Body of pancreas (tissue), 4 donors: ENCODE results near the gene TUBA8. TPM values are rescaled to one million over a fixed set of nuclear protein-coding genes. Genes with fewer than 3 reads are reported as not detected.

ENCODE experiments used
- ATAC-seq: fragments of 150-250 bp; one replicate; pipeline ENCODE4 v1.9.1; 2016
- DNase-seq, 4 donors: peaks; one replicate each; pipeline ENCODE4 v3.0.0-alpha.2; 2019
- H3K27ac ChIP-seq, 4 donors: fragments of 200-600 bp; sonication (generic); 1 replicate in 3 of 4; 2 replicates in 1 of 4; pipeline versions ENCODE4 v1.5.1 to v1.6.1; 2016 to 2019; ENCODE audit warnings: mild to moderate bottlenecking in 1 of 4, mixed read lengths in 1 of 4, moderate library complexity in 1 of 4
- H3K27me3 ChIP-seq, 2 donors: fragments of 200-600 bp; sonication (generic); one replicate each; pipeline ENCODE4 v1.6.0; 2016; ENCODE audit warnings: mild to moderate bottlenecking in 1 of 2
- H3K36me3 ChIP-seq, 2 donors: fragments of 200-600 bp; sonication (generic); replicated peaks in 1 of 2; 2 replicates each; pipeline ENCODE4 v1.5.1; 2016; ENCODE audit warnings: low read depth in 2 of 2; ENCODE audit not compliant: insufficient read depth in 1 of 2
- H3K4me1 ChIP-seq: fragments of 200-600 bp; sonication (generic); one replicate; pipeline ENCODE4 v1.6.0; 2016
- H3K4me3 ChIP-seq, 2 donors: fragments of 200-600 bp; sonication (generic); 1 replicate in 1 of 2; 2 replicates in 1 of 2; pipeline ENCODE4 v1.5.1; 2016 to 2019
- H3K9me3 ChIP-seq, 3 donors: fragments of 200-600 bp; sonication (generic); 1 replicate in 2 of 3; 2 replicates in 1 of 3; pipeline ENCODE4 v1.5.1; 2016
- POLR2A ChIP-seq, 3 donors: fragments of 450-650 bp; IDR thresholded peaks; one replicate each; pipeline ENCODE4 v1.6.1; 2016; ENCODE audit warnings: antibody characterized with exemption in 3 of 3, mild to moderate bottlenecking in 2 of 3
- WGBS, 2 donors: methylation state at CpG; one replicate each; pipeline ENCODE4 v1.1.5; 2017; 5-methylcytosine and 5-hydroxymethylcytosine counted together
- intact Hi-C: fragments of 100-400 bp; cut with DNase I; formaldehyde crosslinking; loops from one replicate; pipeline ENCODE4 v1.15.1; 2023
- total RNA-seq, 2 donors: library from RNA; depleted of rRNA; stranded (reverse); fragments of >200 nt; gene quantifications; one replicate each; pipeline ENCODE4 v1.1.0, GENCODE V29; 2016
- TF ChIP-seq, protein P1 (sequence below), 7 experiments: fragments of 450-650 bp in 4 of 7; fragments of 200-600 bp in 3 of 7; sonication (generic) in 3 of 7; IDR thresholded peaks; one replicate each; pipeline ENCODE4 v1.5.1; 2016 to 2019; ENCODE audit warnings: antibody characterized with exemption in 7 of 7

Gene TUBA8
- total RNA-seq, 2 donors from 2014 or later = 5.2 to 8.6 TPM

- intact Hi-C loops = no loop called here
- Histone ChIP-seq H3K4me3 (no peak overlapping the region), H3K27ac (no peak overlapping the region), H3K36me3 (no peaks in the 10 kb centered on the region), H3K27me3 (no peaks in the 10 kb centered on the region), H3K9me3 (no peaks in the 10 kb centered on the region), H3K4me1 (peaks cover 20% of the 10 kb centered on the region)
- DNase-seq = peak in 1 of 4 donors; percentile 34
- WGBS, 2 donors = 89 to 92% methylated on average over 8 of the region's 8 CpGs
- TF ChIP-seq POLR2A (IDR thresholded peaks at IDR 0.05) = no peak
- TF ChIP-seq, protein P1, sequence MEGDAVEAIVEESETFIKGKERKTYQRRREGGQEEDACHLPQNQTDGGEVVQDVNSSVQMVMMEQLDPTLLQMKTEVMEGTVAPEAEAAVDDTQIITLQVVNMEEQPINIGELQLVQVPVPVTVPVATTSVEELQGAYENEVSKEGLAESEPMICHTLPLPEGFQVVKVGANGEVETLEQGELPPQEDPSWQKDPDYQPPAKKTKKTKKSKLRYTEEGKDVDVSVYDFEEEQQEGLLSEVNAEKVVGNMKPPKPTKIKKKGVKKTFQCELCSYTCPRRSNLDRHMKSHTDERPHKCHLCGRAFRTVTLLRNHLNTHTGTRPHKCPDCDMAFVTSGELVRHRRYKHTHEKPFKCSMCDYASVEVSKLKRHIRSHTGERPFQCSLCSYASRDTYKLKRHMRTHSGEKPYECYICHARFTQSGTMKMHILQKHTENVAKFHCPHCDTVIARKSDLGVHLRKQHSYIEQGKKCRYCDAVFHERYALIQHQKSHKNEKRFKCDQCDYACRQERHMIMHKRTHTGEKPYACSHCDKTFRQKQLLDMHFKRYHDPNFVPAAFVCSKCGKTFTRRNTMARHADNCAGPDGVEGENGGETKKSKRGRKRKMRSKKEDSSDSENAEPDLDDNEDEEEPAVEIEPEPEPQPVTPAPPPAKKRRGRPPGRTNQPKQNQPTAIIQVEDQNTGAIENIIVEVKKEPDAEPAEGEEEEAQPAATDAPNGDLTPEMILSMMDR (IDR thresholded peaks at IDR 0.05) = no peak
- ATAC-seq = no peak
These were observed 15.4 kb upstream of the TUBA8 start for GRCh38 chr22:18095101-18095805.

GRCh38 chr22:18096823-18097222, 13.8 kb upstream of the TUBA8 start:
- intact Hi-C loops = no loop called here
- H3K9me3 ChIP-seq = no peaks in the 10 kb centered on the region
- ATAC-seq (no peak), DNase-seq (no peak)
- WGBS, 2 donors = 57 to 69% methylated on average over 3 of the region's 3 CpGs
- TF ChIP-seq, protein P1 (IDR thresholded peaks at IDR 0.05) = no peak
- TF ChIP-seq POLR2A (IDR thresholded peaks at IDR 0.05) = no peak
- H3K27ac ChIP-seq = no peak overlapping the region
- peaks cover 13% of the 10 kb centered on the region for H3K4me1 ChIP-seq
- H3K4me3 ChIP-seq = no peak overlapping the region
- no peaks in the 10 kb centered on the region for H3K27me3 ChIP-seq
- no peaks in the 10 kb centered on the region for H3K36me3 ChIP-seq

GRCh38 chr22:18100781-18101180, 9.8 kb upstream of the TUBA8 start:
- Histone ChIP-seq H3K9me3 (no peaks in the 10 kb centered on the region), H3K4me3 (no peak overlapping the region), H3K36me3 (no peaks in the 10 kb centered on the region), H3K27me3 (no peaks in the 10 kb centered on the region), H3K27ac (no peak overlapping the region), H3K4me1 (no peaks in the 10 kb centered on the region)
- no peak for TF ChIP-seq POLR2A (IDR thresholded peaks at IDR 0.05)
- TF ChIP-seq, protein P1 (IDR thresholded peaks at IDR 0.05) = no peak
- ATAC-seq (no peak), DNase-seq (no peak)
- intact Hi-C loops = no loop called here
- 79 to 83% methylated on average over 3 of the region's 3 CpGs for WGBS, 2 donors

GRCh38 chr22:18101536-18101935, 9.1 kb upstream of the TUBA8 start:
- H3K27me3 ChIP-seq = no peaks in the 10 kb centered on the region
- 89 to 94% methylated on average over 4 of the region's 4 CpGs for WGBS, 2 donors
- H3K4me1 ChIP-seq = no peaks in the 10 kb centered on the region
- intact Hi-C loops = no loop called here
- TF ChIP-seq POLR2A (IDR thresholded peaks at IDR 0.05) = no peak
- TF ChIP-seq, protein P1 (IDR thresholded peaks at IDR 0.05) = no peak
- H3K4me3 ChIP-seq = no peak overlapping the region
- H3K27ac ChIP-seq = no peak overlapping the region
- no peaks in the 10 kb centered on the region for H3K36me3 ChIP-seq
- DNase-seq (no peak), ATAC-seq (no peak)
- H3K9me3 ChIP-seq = no peaks in the 10 kb centered on the region
